Activated naive CD4-positive, alpha-beta T cell treated with anti-CD3 and anti-CD28 coated beads for 36 hours (primary cell): ENCODE data around the gene CC2D1B. TPM values are rescaled to one million over a fixed set of nuclear protein-coding genes. Genes with fewer than 3 reads are reported as not detected.
A peak's percentile ranks its signal among the peaks of the same experiment; 100 is the strongest.
"Not testable (repeated sequence)": the region's sequence is repeated elsewhere in the genome, so short reads cannot be mapped to it uniquely, and the experiment has no call there.

Experiments
- CTCF ChIA-PET: fragments of 350-600 bp; sonication (Branson Sonifier 250); formaldehyde crosslinking; loops from one replicate; lab custom pipeline; 2021; ENCODE audit warnings: antibody characterized with exemption; lab: Charles Lee
- DNase-seq: peaks from one replicate; pipeline ENCODE4 v3.0.0-alpha.2; 2020
- H3K27ac Mint-ChIP-seq: one replicate; pipeline ENCODE4 v1.8.0; 2021; ENCODE audit warnings: mild to moderate bottlenecking, mixed read lengths
- H3K27me3 Mint-ChIP-seq: one replicate; pipeline ENCODE4 v1.8.0; 2021; ENCODE audit warnings: low read depth, mixed read lengths
- H3K36me3 Mint-ChIP-seq: one replicate; pipeline ENCODE4 v1.8.0; 2021; ENCODE audit warnings: low read depth, mixed read lengths
- H3K4me1 Mint-ChIP-seq: one replicate; pipeline ENCODE4 v1.8.0; 2021; ENCODE audit warnings: low read depth, mixed read lengths
- H3K4me3 Mint-ChIP-seq: one replicate; pipeline ENCODE4 v1.8.0; 2021; ENCODE audit warnings: mild to moderate bottlenecking, moderate library complexity, mixed read lengths
- H3K9me3 Mint-ChIP-seq: one replicate; pipeline ENCODE4 v1.8.0; 2021; ENCODE audit warnings: mixed read lengths
- intact Hi-C: fragments of 100-400 bp; cut with micrococcal nuclease; formaldehyde crosslinking; loops from one replicate; pipeline ENCODE4 v1.15.1; 2023
- total RNA-seq, 2 experiments: library from RNA; stranded (reverse); gene quantifications; one replicate each; pipeline ENCODE4 v1.2.3, GENCODE V29; 2021

CC2D1B gene
- total RNA-seq, 2 experiments from 2014 or later: 18.4 to 21.8 TPM

GRCh38 chr1:52385376-52385775 is 19.4 kb upstream of the CC2D1B start:
- DNase-seq: no peak
- Mint-ChIP-seq H3K36me3 (peaks cover 76% of the 10 kb centered on the region), H3K9me3 (no peaks in the 10 kb centered on the region), H3K4me1 (no peaks in the 10 kb centered on the region), H3K27ac (no peak overlapping the region), H3K4me3 (no peak overlapping the region), H3K27me3 (no peaks in the 10 kb centered on the region)
- intact Hi-C loops: no loop called here
- CTCF ChIA-PET: no interaction called here

- DNase-seq, CTCF ChIA-PET, H3K4me3 Mint-ChIP-seq, H3K27ac Mint-ChIP-seq, H3K9me3 Mint-ChIP-seq, H3K27me3 Mint-ChIP-seq: not testable (repeated sequence)
- intact Hi-C loops: loop anchor here (5.0 kb wide), 2 partner anchors 243 to 853 kb away; partner anchors contain the start of gene EPS15
- Mint-ChIP-seq H3K36me3 (peaks cover 31% of the 10 kb centered on the region), H3K4me1 (peaks cover 24% of the 10 kb centered on the region)
Measured at GRCh38 chr1:52369851-52370250, 3.8 kb upstream of the CC2D1B start.

- intact Hi-C loops: loop anchor here (1.0 to 5.0 kb wide), 3 partner anchors 241 to 851 kb away; partner anchors contain the start of gene EPS15
- Mint-ChIP-seq H3K27ac (no peak overlapping the region), H3K4me1 (peaks cover 34% of the 10 kb centered on the region), H3K9me3 (no peaks in the 10 kb centered on the region), H3K36me3 (peaks cover 20% of the 10 kb centered on the region), H3K27me3 (no peaks in the 10 kb centered on the region), H3K4me3 (peak overlapping the region; percentile 54)
- DNase-seq: peak; percentile 75
- CTCF ChIA-PET: interaction anchor here (0.6 to 1.2 kb wide), 12 partner anchors 10 to 486 kb away, joined by 3 to 6 read pairs (median 4); no protein-coding TSS in a partner anchor
Measured at GRCh38 chr1:52368383-52369172, 2.6 kb upstream of the CC2D1B start.

- CTCF ChIA-PET: interaction anchor here (0.6 to 1.2 kb wide), 2 partner anchors 319 to 359 kb away, joined by 3 to 4 read pairs; no protein-coding TSS in a partner anchor
- H3K4me3 Mint-ChIP-seq: peak overlapping the region; percentile 17
- no peak for DNase-seq
- H3K9me3 Mint-ChIP-seq: no peaks in the 10 kb centered on the region
- intact Hi-C loops: loop anchor here (2.0 to 5.0 kb wide), 4 partner anchors 240 to 960 kb away; partner anchors contain the start of genes EPS15 and KTI12
- H3K27ac Mint-ChIP-seq: no peak overlapping the region
- peaks cover 44% of the 10 kb centered on the region for H3K4me1 Mint-ChIP-seq
- H3K27me3 Mint-ChIP-seq: no peaks in the 10 kb centered on the region
- peaks cover 13% of the 10 kb centered on the region for H3K36me3 Mint-ChIP-seq
Measured at GRCh38 chr1:52367272-52367671, 1.3 kb upstream of the CC2D1B start.

- H3K27me3 Mint-ChIP-seq: no peaks in the 10 kb centered on the region
- intact Hi-C loops: loop anchor here (1.0 to 5.0 kb wide), 13 partner anchors 38 to 960 kb away; partner anchors contain the start of genes BTF3L4, CPT2, CZIB and EPS15
- peak overlapping the region; percentile 97 for H3K4me3 Mint-ChIP-seq
- no peak for DNase-seq
- peak overlapping the region; percentile 66 for H3K27ac Mint-ChIP-seq
- CTCF ChIA-PET: interaction anchor here (0.6 kb wide), 2 partner anchors 317 to 358 kb away, joined by 3 read pairs; no protein-coding TSS in a partner anchor
- peaks cover 15% of the 10 kb centered on the region for H3K36me3 Mint-ChIP-seq
- H3K9me3 Mint-ChIP-seq: no peaks in the 10 kb centered on the region
- peaks cover 46% of the 10 kb centered on the region for H3K4me1 Mint-ChIP-seq
Measured at GRCh38 chr1:52366517-52366827, 467 bp upstream of the CC2D1B start.

GRCh38 chr1:52365071-52365745 is 797 bp downstream of the CC2D1B start:
- Mint-ChIP-seq H3K36me3 (peaks cover 18% of the 10 kb centered on the region), H3K4me1 (peaks cover 46% of the 10 kb centered on the region), H3K27me3 (no peaks in the 10 kb centered on the region), H3K27ac (peak overlapping the region; percentile 88), H3K9me3 (no peaks in the 10 kb centered on the region), H3K4me3 (peak overlapping the region; percentile 97)
- no peak for DNase-seq
- intact Hi-C loops: loop anchor here (5.0 kb wide), 2 partner anchors 238 to 848 kb away; partner anchors contain the start of gene EPS15
- CTCF ChIA-PET: interaction anchor here (0.6 to 1.8 kb wide), 4 partner anchors 16 to 301 kb away, joined by 3 to 5 read pairs (median 4); partner anchors contain the start of genes ORC1 and PRPF38A

GRCh38 chr1:52364235-52364839 is 1.7 kb downstream of the CC2D1B start:
- intact Hi-C loops: no loop called here
- H3K9me3 Mint-ChIP-seq: no peaks in the 10 kb centered on the region
- H3K4me3 Mint-ChIP-seq: peak overlapping the region; percentile 63
- H3K36me3 Mint-ChIP-seq: peaks cover 17% of the 10 kb centered on the region
- peak; percentile 32 for DNase-seq
- peak overlapping the region; percentile 71 for H3K27ac Mint-ChIP-seq
- no peaks in the 10 kb centered on the region for H3K27me3 Mint-ChIP-seq
- H3K4me1 Mint-ChIP-seq: peaks cover 46% of the 10 kb centered on the region
- CTCF ChIA-PET: interaction anchor here (0.6 to 1.8 kb wide), 2 partner anchors 39 to 136 kb away, joined by 4 to 5 read pairs; partner anchors contain the start of genes ORC1 and PRPF38A

- H3K27ac Mint-ChIP-seq: no peak overlapping the region
- DNase-seq: no peak
- H3K4me3 Mint-ChIP-seq: no peak overlapping the region
- no peaks in the 10 kb centered on the region for H3K9me3 Mint-ChIP-seq
- no peaks in the 10 kb centered on the region for H3K27me3 Mint-ChIP-seq
- H3K4me1 Mint-ChIP-seq: peaks cover 28% of the 10 kb centered on the region
- intact Hi-C loops: no loop called here
- CTCF ChIA-PET: no interaction called here
- H3K36me3 Mint-ChIP-seq: peaks cover 36% of the 10 kb centered on the region
Measured at GRCh38 chr1:52360595-52360968, 5.4 kb downstream of the CC2D1B start.

GRCh38 chr1:52359676-52360594 is 6.1 kb downstream of the CC2D1B start:
- Mint-ChIP-seq H3K27ac (no peak overlapping the region), H3K27me3 (no peaks in the 10 kb centered on the region), H3K9me3 (no peaks in the 10 kb centered on the region), H3K4me1 (peaks cover 22% of the 10 kb centered on the region), H3K4me3 (no peak overlapping the region), H3K36me3 (peaks cover 34% of the 10 kb centered on the region)
- CTCF ChIA-PET: no interaction called here
- intact Hi-C loops: no loop called here
- no peak for DNase-seq

GRCh38 chr1:52358851-52359497 is 7.0 kb downstream of the CC2D1B start:
- intact Hi-C loops: no loop called here
- no peaks in the 10 kb centered on the region for H3K9me3 Mint-ChIP-seq
- no peak overlapping the region for H3K4me3 Mint-ChIP-seq
- H3K27me3 Mint-ChIP-seq: no peaks in the 10 kb centered on the region
- peaks cover 14% of the 10 kb centered on the region for H3K4me1 Mint-ChIP-seq
- no peak overlapping the region for H3K27ac Mint-ChIP-seq
- no peak for DNase-seq
- CTCF ChIA-PET: no interaction called here
- peaks cover 37% of the 10 kb centered on the region for H3K36me3 Mint-ChIP-seq

- Mint-ChIP-seq H3K27ac (no peak overlapping the region), H3K9me3 (no peaks in the 10 kb centered on the region), H3K27me3 (no peaks in the 10 kb centered on the region), H3K4me3 (no peak overlapping the region), H3K36me3 (peaks cover 40% of the 10 kb centered on the region), H3K4me1 (peaks cover 3% of the 10 kb centered on the region)
- intact Hi-C loops: no loop called here
- no peak for DNase-seq
- CTCF ChIA-PET: interaction anchor here (0.6 kb wide), 1 partner anchor 113 kb away, joined by 3 read pairs; no protein-coding TSS in a partner anchor
Measured at GRCh38 chr1:52357397-52357796, 8.6 kb downstream of the CC2D1B start.
